Activated naive CD4-positive, alpha-beta T cell (primary cell): ENCODE results near the gene SEMA6D.
"Not testable (repeated sequence)": the region's sequence is repeated elsewhere in the genome, so short reads cannot be mapped to it uniquely, and the experiment has no call there.

Experiments used
- DNase-seq, 4 experiments: peaks; one replicate each; lab custom pipeline; 2025; lab: John Stamatoyannopoulos, UW

The SEMA6D gene

GRCh38 chr15:47718497-47719437, 1.5 kb downstream of the SEMA6D start:
- no peak for DNase-seq

- DNase-seq: no peak
Measured at GRCh38 chr15:47719730-47720129, 2.4 kb downstream of the SEMA6D start.

GRCh38 chr15:47720555-47720954, 3.2 kb downstream of the SEMA6D start:
- DNase-seq: no peak

GRCh38 chr15:47721676-47722075, 4.4 kb downstream of the SEMA6D start:
- no peak for DNase-seq

- DNase-seq: no peak
Measured at GRCh38 chr15:47724346-47724745, 7.0 kb downstream of the SEMA6D start.

GRCh38 chr15:47725051-47725450, 7.7 kb downstream of the SEMA6D start:
- DNase-seq: no peak

GRCh38 chr15:47725906-47726305, 8.6 kb downstream of the SEMA6D start:
- DNase-seq: no peak

- DNase-seq: no peak
Measured at GRCh38 chr15:47726399-47726823, 9.1 kb downstream of the SEMA6D start.

GRCh38 chr15:47727137-47727536, 9.8 kb downstream of the SEMA6D start:
- DNase-seq: no peak

GRCh38 chr15:47727676-47728075, 10.4 kb downstream of the SEMA6D start:
- no peak for DNase-seq

- no peak for DNase-seq
Measured at GRCh38 chr15:47728426-47728825, 11.1 kb downstream of the SEMA6D start.

GRCh38 chr15:47728886-47729285, 11.6 kb downstream of the SEMA6D start:
- no peak for DNase-seq

GRCh38 chr15:47731230-47731629, 13.9 kb downstream of the SEMA6D start:
- DNase-seq: no peak

GRCh38 chr15:47732248-47732647, 14.9 kb downstream of the SEMA6D start:
- DNase-seq: no peak

GRCh38 chr15:47733085-47733484, 15.8 kb downstream of the SEMA6D start:
- DNase-seq: no peak

- no peak for DNase-seq
Measured at GRCh38 chr15:47736143-47736786, 19.0 kb downstream of the SEMA6D start.

GRCh38 chr15:47737477-47737876, 20.2 kb downstream of the SEMA6D start:
- no peak for DNase-seq

GRCh38 chr15:47738144-47738825, 21.0 kb downstream of the SEMA6D start:
- DNase-seq: not testable (repeated sequence)

GRCh38 chr15:47741082-47741481, 23.8 kb downstream of the SEMA6D start:
- DNase-seq: no peak

- no peak for DNase-seq
Measured at GRCh38 chr15:47741907-47742306, 24.6 kb downstream of the SEMA6D start.

GRCh38 chr15:47742334-47742733, 25.0 kb downstream of the SEMA6D start:
- no peak for DNase-seq

- no peak for DNase-seq
Measured at GRCh38 chr15:47742742-47743141, 25.4 kb downstream of the SEMA6D start.

GRCh38 chr15:47743385-47743784, 26.1 kb downstream of the SEMA6D start:
- no peak for DNase-seq
